CD4-positive, alpha-beta T cell (primary cell): Measurements from ENCODE around the gene BTG4. TPM values are rescaled to one million over a fixed set of nuclear protein-coding genes. Genes with fewer than 3 reads are reported as not detected.

Experiments
- ATAC-seq: fragments of 200-7000 bp; cut with Tn5 transposase; one replicate; pipeline ENCODE4 v1.10.0; 2022; ENCODE audit warnings: mild to moderate bottlenecking; ENCODE audit not compliant: poor library complexity
- CTCF ChIA-PET: fragments of 350-600 bp; sonication (Branson Sonifier 250); formaldehyde crosslinking; loops from one replicate; lab custom pipeline; 2021; ENCODE audit warnings: antibody characterized with exemption, inconsistent platforms; lab: Charles Lee
- POLR2A ChIA-PET: fragments of 350-600 bp; sonication (Branson Sonifier 250); formaldehyde crosslinking; loops from one replicate; lab custom pipeline; 2021; ENCODE audit warnings: antibody characterized with exemption, inconsistent platforms; lab: Charles Lee
- DNase-seq, 14 experiments: peaks; one replicate each; pipeline ENCODE4 v3.0.0-alpha.2; 2013 to 2020; ENCODE audit warnings: mixed read lengths in 2 of 14
- H3K27ac ChIP-seq, 2 donors: one replicate each; pipeline versions ENCODE4 v1.5.1 to v1.7.0; 2013; ENCODE audit warnings: low read length in 2 of 2, low read depth in 1 of 2, mild to moderate bottlenecking in 1 of 2
- H3K27me3 ChIP-seq, 2 experiments: 1 replicate in 1 of 2; 2 replicates in 1 of 2; pipeline versions ENCODE4 v1.6.1 to v1.7.0; 2013; ENCODE audit warnings: low read length in 2 of 2, control low read depth in 1 of 2, mild to moderate bottlenecking in 1 of 2, moderate library complexity in 1 of 2; ENCODE audit not compliant: insufficient read depth in 2 of 2, control insufficient read depth in 1 of 2
- H3K36me3 ChIP-seq: one replicate; pipeline ENCODE4 v1.6.1; 2013; ENCODE audit warnings: low read length, control low read depth; ENCODE audit not compliant: insufficient read depth
- H3K4me1 ChIP-seq: one replicate; pipeline ENCODE4 v1.6.1; 2013; ENCODE audit warnings: low read length, control low read depth; ENCODE audit not compliant: insufficient read depth
- H3K4me3 ChIP-seq: one replicate; pipeline ENCODE4 v1.5.1; 2013; ENCODE audit warnings: mild to moderate bottlenecking, low read length, moderate library complexity
- H3K9me3 ChIP-seq, 2 experiments: 1 replicate in 1 of 2; 2 replicates in 1 of 2; pipeline versions ENCODE4 v1.6.1 to v1.7.0; 2013; ENCODE audit warnings: low read length in 2 of 2, mild to moderate bottlenecking in 2 of 2, control low read depth in 1 of 2, moderate library complexity in 1 of 2; ENCODE audit not compliant: control insufficient read depth in 1 of 2, insufficient read depth in 1 of 2
- H3K27ac Mint-ChIP-seq: one replicate; pipeline ENCODE4 v1.8.0; 2020; ENCODE audit warnings: mixed read lengths
- H3K27me3 Mint-ChIP-seq: one replicate; pipeline ENCODE4 v1.8.0; 2021; ENCODE audit warnings: mixed read lengths
- H3K36me3 Mint-ChIP-seq: one replicate; pipeline ENCODE4 v1.8.0; 2021; ENCODE audit warnings: low read depth, mixed read lengths
- H3K4me1 Mint-ChIP-seq: one replicate; pipeline ENCODE4 v1.8.0; 2021; ENCODE audit warnings: low read depth, mixed read lengths
- H3K4me3 Mint-ChIP-seq: one replicate; pipeline ENCODE4 v1.8.0; 2020; ENCODE audit warnings: mild to moderate bottlenecking, mixed read lengths
- H3K9me3 Mint-ChIP-seq: one replicate; pipeline ENCODE4 v1.8.0; 2020; ENCODE audit warnings: mixed read lengths
- intact Hi-C, 2 experiments: fragments of 100-400 bp; cut with DNase I in 1 of 2; cut with micrococcal nuclease in 1 of 2; formaldehyde crosslinking; loops; one replicate each; pipeline versions ENCODE4 v1.15.1 to v1.9.0; 2023 to 2025; cut with DNase I, micrococcal nuclease
- total RNA-seq, 174 experiments: library from RNA in 2 of 174; stranded (reverse) in 2 of 174; gene quantifications; one replicate each; pipeline ENCODE4 v1.2.3 and lab custom pipeline; 2021 to 2026
- TF ChIP-seq, protein P1 (sequence below): fragments of 200-600 bp; IDR thresholded peaks from one replicate; pipeline ENCODE4 v1.8.0; 2022; ENCODE audit warnings: antibody characterized with exemption, mild to moderate bottlenecking

The BTG4 gene
- total RNA-seq, 2 experiments from 2014 or later, result not detected

DNA sequence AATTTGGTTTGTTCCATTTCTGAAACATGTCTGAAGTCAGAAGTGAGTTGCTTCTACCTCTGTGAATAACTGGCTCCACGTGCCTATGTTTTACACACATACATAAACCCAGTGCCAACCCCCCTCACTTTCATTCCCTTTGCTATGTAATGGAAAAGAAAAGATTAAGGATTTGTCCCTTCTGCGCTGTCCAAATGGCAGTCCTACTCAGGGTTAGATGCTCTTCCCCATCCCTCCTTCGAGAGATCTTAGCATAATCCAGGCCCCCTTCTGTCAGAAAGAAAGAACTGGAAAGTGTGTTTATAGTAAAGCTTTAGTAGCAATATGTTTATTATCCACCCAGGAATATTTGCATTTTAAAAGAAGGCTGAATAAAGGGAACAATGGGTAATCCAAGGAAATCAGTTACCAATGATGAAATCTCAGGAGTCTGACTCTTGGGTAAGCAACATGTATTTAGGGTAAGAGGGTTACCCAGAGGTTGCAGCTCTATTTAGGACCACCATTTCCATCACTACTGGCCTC, 25.2 kb upstream of the BTG4 start:
- intact Hi-C loops, result no loop called here
- H3K36me3 ChIP-seq, result no peaks in the 10 kb centered on the region
- no peak overlapping the region for H3K27ac ChIP-seq
- Mint-ChIP-seq H3K27ac (no peak overlapping the region), H3K4me3 (no peak overlapping the region), H3K27me3 (peaks cover 61% of the 10 kb centered on the region), H3K4me1 (peaks cover 20% of the 10 kb centered on the region), H3K36me3 (no peaks in the 10 kb centered on the region), H3K9me3 (no peaks in the 10 kb centered on the region)
- TF ChIP-seq, protein P1, sequence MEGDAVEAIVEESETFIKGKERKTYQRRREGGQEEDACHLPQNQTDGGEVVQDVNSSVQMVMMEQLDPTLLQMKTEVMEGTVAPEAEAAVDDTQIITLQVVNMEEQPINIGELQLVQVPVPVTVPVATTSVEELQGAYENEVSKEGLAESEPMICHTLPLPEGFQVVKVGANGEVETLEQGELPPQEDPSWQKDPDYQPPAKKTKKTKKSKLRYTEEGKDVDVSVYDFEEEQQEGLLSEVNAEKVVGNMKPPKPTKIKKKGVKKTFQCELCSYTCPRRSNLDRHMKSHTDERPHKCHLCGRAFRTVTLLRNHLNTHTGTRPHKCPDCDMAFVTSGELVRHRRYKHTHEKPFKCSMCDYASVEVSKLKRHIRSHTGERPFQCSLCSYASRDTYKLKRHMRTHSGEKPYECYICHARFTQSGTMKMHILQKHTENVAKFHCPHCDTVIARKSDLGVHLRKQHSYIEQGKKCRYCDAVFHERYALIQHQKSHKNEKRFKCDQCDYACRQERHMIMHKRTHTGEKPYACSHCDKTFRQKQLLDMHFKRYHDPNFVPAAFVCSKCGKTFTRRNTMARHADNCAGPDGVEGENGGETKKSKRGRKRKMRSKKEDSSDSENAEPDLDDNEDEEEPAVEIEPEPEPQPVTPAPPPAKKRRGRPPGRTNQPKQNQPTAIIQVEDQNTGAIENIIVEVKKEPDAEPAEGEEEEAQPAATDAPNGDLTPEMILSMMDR, result no peak
- DNase-seq, result no peak
- peaks cover 18% of the 10 kb centered on the region for H3K4me1 ChIP-seq
- H3K9me3 ChIP-seq, result peaks cover 0 to 11% of the 10 kb centered on the region in 2 experiments
- CTCF ChIA-PET, result no interaction called here
- POLR2A ChIA-PET, result interaction anchor here (1.3 kb wide), 1 partner anchor 25 kb away, joined by 3 read pairs; no protein-coding TSS in a partner anchor
- H3K4me3 ChIP-seq, result no peak overlapping the region
- ATAC-seq, result no peak
- peaks cover 27 to 40% of the 10 kb centered on the region in 2 experiments for H3K27me3 ChIP-seq

DNA sequence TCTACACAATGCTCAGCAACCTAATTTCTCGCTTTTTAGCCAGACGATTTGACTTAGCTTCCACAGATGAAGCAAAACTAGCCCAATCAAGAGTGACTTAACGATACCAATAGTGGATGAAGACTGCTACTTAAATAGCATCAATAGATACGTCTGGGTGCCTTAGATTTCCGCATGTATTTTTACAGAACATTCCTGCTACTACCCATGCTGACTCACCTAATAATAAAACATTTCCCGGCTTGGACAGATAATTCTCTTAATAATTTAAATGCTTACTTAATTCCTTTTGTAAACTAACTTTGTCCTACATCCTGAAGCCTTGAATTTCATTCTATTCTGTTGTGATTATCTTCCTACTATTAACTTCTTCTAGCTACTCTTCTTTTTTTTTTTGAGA, 23.1 kb upstream of the BTG4 start:
- peaks cover 16 to 25% of the 10 kb centered on the region in 2 experiments for H3K27me3 ChIP-seq
- no peaks in the 10 kb centered on the region for H3K36me3 Mint-ChIP-seq
- H3K36me3 ChIP-seq, result no peaks in the 10 kb centered on the region
- H3K9me3 Mint-ChIP-seq, result no peaks in the 10 kb centered on the region
- peaks cover 5% of the 10 kb centered on the region for H3K4me1 ChIP-seq
- ATAC-seq (no peak), DNase-seq (no peak)
- H3K27ac Mint-ChIP-seq, result no peak overlapping the region
- H3K27ac ChIP-seq, result no peak overlapping the region
- TF ChIP-seq, protein P1, result no peak
- CTCF ChIA-PET, result no interaction called here
- peaks cover 50% of the 10 kb centered on the region for H3K27me3 Mint-ChIP-seq
- H3K4me1 Mint-ChIP-seq, result peaks cover 14% of the 10 kb centered on the region
- no peak overlapping the region for H3K4me3 ChIP-seq
- peaks cover 0 to 4% of the 10 kb centered on the region in 2 experiments for H3K9me3 ChIP-seq
- POLR2A ChIA-PET, result interaction anchor here (0.6 kb wide), 1 partner anchor 88 kb away, joined by 3 read pairs; no protein-coding TSS in a partner anchor
- H3K4me3 Mint-ChIP-seq, result no peak overlapping the region
- intact Hi-C loops, result no loop called here

DNA sequence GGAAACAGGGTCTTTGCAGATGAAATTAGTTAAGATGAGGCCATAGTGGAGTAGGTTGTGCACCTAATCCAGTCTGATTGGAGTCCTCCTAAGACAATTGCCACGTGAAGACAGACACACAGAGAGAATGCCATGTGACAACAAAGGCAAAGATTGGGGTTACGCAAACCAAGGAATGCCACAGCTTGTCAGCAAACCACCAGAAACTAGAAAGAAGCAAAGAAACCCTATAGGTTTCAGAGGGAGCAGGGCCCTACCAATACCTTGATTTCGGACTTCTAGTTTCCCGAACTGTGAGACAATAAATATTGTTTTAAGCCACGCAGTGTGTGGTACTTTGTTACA, 20.2 kb upstream of the BTG4 start:
- POLR2A ChIA-PET, result no interaction called here
- H3K4me1 Mint-ChIP-seq, result peaks cover 10% of the 10 kb centered on the region
- CTCF ChIA-PET, result interaction anchor here (0.6 kb wide), 1 partner anchor 23 kb away, joined by 3 read pairs; no protein-coding TSS in a partner anchor

More for the DNA sequence above, 20.2 kb upstream of the BTG4 start:
- Histone ChIP-seq H3K27ac (no peak overlapping the region), H3K4me1 (no peaks in the 10 kb centered on the region), H3K27me3 (peaks cover 3 to 5% of the 10 kb centered on the region in 2 experiments), H3K9me3 (no peaks in the 10 kb centered on the region), H3K36me3 (no peaks in the 10 kb centered on the region), H3K4me3 (no peak overlapping the region)
- H3K36me3 Mint-ChIP-seq, result no peaks in the 10 kb centered on the region
- intact Hi-C loops, result no loop called here
- H3K4me3 Mint-ChIP-seq, result no peak overlapping the region
- peaks cover 25% of the 10 kb centered on the region for H3K27me3 Mint-ChIP-seq
- no peak overlapping the region for H3K27ac Mint-ChIP-seq
- no peaks in the 10 kb centered on the region for H3K9me3 Mint-ChIP-seq
- ATAC-seq (no peak), DNase-seq (no peak)
- TF ChIP-seq, protein P1, result no peak
